ENCODE measurements around the gene OR1B1. TPM values are rescaled to one million over a fixed set of nuclear protein-coding genes. Genes with fewer than 3 reads are reported as not detected.

OR1B1 gene
- total RNA-seq, 1 donor from 2014 or later = not detected

GRCh38 chr9:122579874-122580273, 77.6 kb downstream of the OR1B1 start:
- no peaks in the 10 kb centered on the region for H3K9me3 Mint-ChIP-seq
- DNase-seq (ENCODE audit: low spot score) = no peak
- peaks cover 7% of the 10 kb centered on the region for H3K27me3 Mint-ChIP-seq (ENCODE audit: insufficient read depth)
- no peak overlapping the region for H3K27ac Mint-ChIP-seq
- intact Hi-C loops (cut with micrococcal nuclease) = no loop called here
- H3K36me3 Mint-ChIP-seq (ENCODE audit: low read depth) = no peaks in the 10 kb centered on the region
- H3K4me1 Mint-ChIP-seq (ENCODE audit: low read depth) = no peaks in the 10 kb centered on the region
- no peak overlapping the region for H3K4me3 Mint-ChIP-seq

Other genes starting within 250 kb of the OR1B1 start
- gene OR1J1, start 179.7 kb downstream of the OR1B1 start, total RNA-seq = not detected in 2 replicates
- gene OR1J2, start 146.8 kb downstream of the OR1B1 start, total RNA-seq = not detected in 2 replicates
- gene OR1J4, start 138.5 kb downstream of the OR1B1 start, total RNA-seq = not detected in 2 replicates
- not detected in 2 replicates for gene OR1N1, start 130.3 kb downstream of the OR1B1 start, total RNA-seq
- not detected in 2 replicates for gene OR1N2, start 104.5 kb downstream of the OR1B1 start, total RNA-seq
- not detected in 2 replicates for gene OR1L8, start 74.2 kb downstream of the OR1B1 start, total RNA-seq
- not detected in 2 replicates for gene OR1Q1, start 42.9 kb downstream of the OR1B1 start, total RNA-seq
- not detected in 2 replicates for gene OR1L1, start 4.1 kb upstream of the OR1B1 start, total RNA-seq
- not detected in 2 replicates for gene OR1L3, start 17.5 kb upstream of the OR1B1 start, total RNA-seq
- not detected in 2 replicates for gene OR1L4, start 66.4 kb upstream of the OR1B1 start, total RNA-seq
- not detected in 2 replicates for gene OR1L6, start 84.7 kb upstream of the OR1B1 start, total RNA-seq
- not detected in 2 replicates for gene OR5C1, start 131.3 kb upstream of the OR1B1 start, total RNA-seq
- not detected in 2 replicates for gene OR1K1, start 142.5 kb upstream of the OR1B1 start, total RNA-seq
- gene PDCL, start 171.0 kb upstream of the OR1B1 start, total RNA-seq = 19.3 and 20.4 TPM in 2 replicates
- gene RC3H2, start 247.7 kb upstream of the OR1B1 start, total RNA-seq = 39.8 and 49.3 TPM in 2 replicates